IgD-negative memory B cell (primary cell): ENCODE results near the gene SSR4. TPM values are rescaled to one million over a fixed set of nuclear protein-coding genes. Genes with fewer than 3 reads are reported as not detected.
A peak's percentile ranks its signal among the peaks of the same experiment; 100 is the strongest.
"Not testable (repeated sequence)": the region's sequence is repeated elsewhere in the genome, so short reads cannot be mapped to it uniquely, and the experiment has no call there.

Experiments
- H3K27ac Mint-ChIP-seq, 3 donors: one replicate each; pipeline ENCODE4 v1.8.0; 2020 to 2022; ENCODE audit warnings: mild to moderate bottlenecking in 3 of 3, mixed read lengths in 3 of 3, moderate library complexity in 1 of 3
- H3K27me3 Mint-ChIP-seq: one replicate; pipeline ENCODE4 v1.8.0; 2021; ENCODE audit warnings: mixed read lengths
- H3K36me3 Mint-ChIP-seq: one replicate; pipeline ENCODE4 v1.8.0; 2020; ENCODE audit warnings: mild to moderate bottlenecking, mixed read lengths
- H3K4me1 Mint-ChIP-seq, 3 donors: one replicate each; pipeline ENCODE4 v1.8.0; 2020 to 2022; ENCODE audit warnings: mixed read lengths in 3 of 3, mild to moderate bottlenecking in 1 of 3
- H3K4me3 Mint-ChIP-seq, 4 donors: one replicate each; pipeline ENCODE4 v1.8.0; 2020 to 2022; ENCODE audit warnings: mild to moderate bottlenecking in 4 of 4, mixed read lengths in 4 of 4, moderate library complexity in 3 of 4
- H3K9me3 Mint-ChIP-seq, 3 donors: one replicate each; pipeline ENCODE4 v1.8.0; 2020 to 2021; ENCODE audit warnings: mixed read lengths in 3 of 3, mild to moderate bottlenecking in 1 of 3
- polyA plus RNA-seq: library from polyadenylated mRNA; unstranded; fragments of 300-500 nt; fragmentation: Illumina TruSeq; gene quantifications from one replicate; pipeline ENCODE4 v1.2.3, GENCODE V29; 2021

Gene SSR4
- 395 TPM for polyA plus RNA-seq

DNA sequence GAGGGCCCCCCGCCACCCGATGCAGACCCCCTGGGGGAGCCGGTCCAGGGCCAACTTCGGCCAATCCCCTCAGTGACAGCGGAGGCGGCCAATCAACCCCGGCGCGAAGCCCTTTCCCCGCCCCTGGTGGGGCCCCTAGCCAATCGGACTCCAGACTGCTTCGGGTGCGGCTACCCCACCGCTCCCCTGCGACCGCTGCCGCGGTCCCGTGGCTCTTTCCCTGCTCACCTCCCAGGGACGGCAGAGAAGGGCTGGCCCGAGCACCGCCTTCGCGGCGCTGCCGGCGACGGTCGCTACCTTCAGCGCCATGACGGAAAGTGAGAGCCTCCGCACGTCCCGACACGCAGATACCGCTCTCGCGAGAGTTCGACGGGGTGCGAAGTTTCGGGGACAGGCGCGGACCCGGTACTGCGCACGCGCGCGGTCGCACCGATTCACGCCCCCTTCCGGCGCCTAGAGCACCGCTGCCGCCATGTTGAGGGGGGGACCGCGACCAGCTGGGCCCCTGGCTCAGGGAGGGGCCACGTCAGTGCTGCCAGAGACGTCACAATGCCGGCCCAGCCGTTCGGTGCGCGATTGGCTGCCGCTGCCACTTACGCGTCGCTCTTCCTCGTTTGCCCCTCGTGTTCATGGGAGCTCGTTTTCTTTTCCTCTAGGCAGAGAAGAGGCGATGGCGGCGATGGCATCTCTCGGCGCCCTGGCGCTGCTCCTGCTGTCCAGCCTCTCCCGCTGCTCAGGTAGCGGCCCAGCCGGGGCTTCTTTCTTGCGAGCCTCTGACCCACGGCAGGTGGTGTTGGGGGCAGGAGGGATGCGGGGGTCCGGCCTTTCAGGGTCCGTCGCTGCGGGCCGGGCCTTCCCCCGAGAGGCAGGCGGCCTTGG, at the start of gene SSR4, which contains the start of gene IDH3G:
Gene SSR4, plus strand, starts transcription at position 651 of the 879 bp plus-strand sequence. Its CDS starts 20 bp downstream, at position 671.
Gene IDH3G, minus strand, starts transcription at position 358 of the 879 bp plus-strand sequence. Its CDS starts 49 bp downstream, at position 309.
- peaks cover 2% of the 10 kb centered on the region for H3K27me3 Mint-ChIP-seq
- peak within 1 kb of the TSS; percentile 95 to 97 (median 96) for H3K27ac Mint-ChIP-seq
- peaks cover 0 to 11% (median 8%) of the 10 kb centered on the region in 3 donors for H3K4me1 Mint-ChIP-seq
- no peaks in the 10 kb centered on the region for H3K36me3 Mint-ChIP-seq
- H3K9me3 Mint-ChIP-seq: no peaks in the 10 kb centered on the region
- H3K4me3 Mint-ChIP-seq: peak within 1 kb of the TSS; percentile 83 to 95 (median 90)

GRCh38 chrX:153745067-153745433, 49.4 kb upstream of the SSR4 start:
- H3K27me3 Mint-ChIP-seq, H3K27ac Mint-ChIP-seq, H3K9me3 Mint-ChIP-seq, H3K36me3 Mint-ChIP-seq: not testable (repeated sequence)
- H3K4me3 Mint-ChIP-seq: peak overlapping the region in 3 of 4 donors; percentile 17 to 76 (median 39)
- H3K4me1 Mint-ChIP-seq: peaks cover 3 to 19% (median 18%) of the 10 kb centered on the region in 3 donors

DNA sequence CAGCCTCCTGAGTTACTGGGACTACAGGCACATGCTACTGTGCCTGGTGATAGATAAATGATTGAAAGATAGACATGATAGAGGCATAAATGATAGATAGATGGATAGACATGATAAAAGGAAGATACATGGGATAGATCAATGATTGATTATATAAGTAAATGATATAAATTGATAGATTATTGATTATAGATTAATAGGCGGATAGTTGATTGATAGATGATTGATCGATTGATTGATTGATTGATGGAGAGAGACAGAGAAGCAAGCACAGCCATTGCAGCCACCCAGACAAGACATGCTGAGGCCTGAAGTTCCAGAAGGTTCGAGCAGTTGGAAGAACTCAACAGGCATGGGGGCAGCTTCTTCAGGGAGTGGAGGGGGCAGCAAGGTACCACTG, 48.1 kb upstream of the SSR4 start:
- Mint-ChIP-seq H3K4me3 (no peak overlapping the region), H3K36me3 (no peaks in the 10 kb centered on the region), H3K9me3 (peaks cover 0 to 2% (median 0%) of the 10 kb centered on the region in 3 donors), H3K27ac (peak overlapping the region in 1 of 3 donors; percentile 15), H3K4me1 (peaks cover 3 to 22% (median 17%) of the 10 kb centered on the region in 3 donors), H3K27me3 (peaks cover 8% of the 10 kb centered on the region)

DNA sequence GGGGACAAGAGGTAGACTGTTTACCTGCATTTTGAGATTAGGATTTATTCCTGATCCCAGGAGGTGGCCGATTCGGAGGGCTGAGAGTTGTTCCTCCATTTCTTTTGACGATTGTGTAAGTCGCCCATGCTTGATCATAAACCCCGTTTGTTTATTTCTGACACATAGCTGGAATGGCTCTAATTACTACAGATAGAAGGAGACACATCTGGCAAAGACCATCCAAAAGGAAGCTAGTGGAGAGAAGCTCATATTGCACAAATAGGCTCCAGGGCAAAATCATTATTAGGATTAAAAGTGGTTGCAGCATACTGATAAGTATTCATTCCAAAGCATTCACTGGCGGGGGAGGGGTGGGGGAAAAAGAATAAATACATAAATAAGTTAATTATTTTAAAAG, 47.5 kb upstream of the SSR4 start:
- H3K27ac Mint-ChIP-seq, H3K9me3 Mint-ChIP-seq, H3K36me3 Mint-ChIP-seq, H3K4me3 Mint-ChIP-seq, H3K27me3 Mint-ChIP-seq: not testable (repeated sequence)
- peaks cover 3 to 21% (median 17%) of the 10 kb centered on the region in 3 donors for H3K4me1 Mint-ChIP-seq

GRCh38 chrX:153749017-153749416, 45.5 kb upstream of the SSR4 start:
- H3K4me1 Mint-ChIP-seq: peaks cover 3 to 17% (median 16%) of the 10 kb centered on the region in 3 donors
- H3K27me3 Mint-ChIP-seq, H3K36me3 Mint-ChIP-seq, H3K27ac Mint-ChIP-seq, H3K9me3 Mint-ChIP-seq, H3K4me3 Mint-ChIP-seq: not testable (repeated sequence)

- Mint-ChIP-seq H3K4me1 (peaks cover 2 to 12% (median 11%) of the 10 kb centered on the region in 3 donors), H3K36me3 (no peaks in the 10 kb centered on the region), H3K27me3 (peaks cover 6% of the 10 kb centered on the region), H3K27ac (peak overlapping the region in 1 of 3 donors; percentile 13), H3K4me3 (no peak overlapping the region), H3K9me3 (peaks cover 0 to 2% (median 0%) of the 10 kb centered on the region in 3 donors)
Observed at GRCh38 chrX:153750127-153750774, 44.2 kb upstream of the SSR4 start.

GRCh38 chrX:153755136-153755535, 39.3 kb upstream of the SSR4 start:
- Mint-ChIP-seq H3K27me3 (peaks cover 5% of the 10 kb centered on the region), H3K36me3 (no peaks in the 10 kb centered on the region), H3K4me1 (peaks cover 6 to 9% (median 6%) of the 10 kb centered on the region in 3 donors), H3K9me3 (no peaks in the 10 kb centered on the region), H3K27ac (no peak overlapping the region), H3K4me3 (no peak overlapping the region)

DNA sequence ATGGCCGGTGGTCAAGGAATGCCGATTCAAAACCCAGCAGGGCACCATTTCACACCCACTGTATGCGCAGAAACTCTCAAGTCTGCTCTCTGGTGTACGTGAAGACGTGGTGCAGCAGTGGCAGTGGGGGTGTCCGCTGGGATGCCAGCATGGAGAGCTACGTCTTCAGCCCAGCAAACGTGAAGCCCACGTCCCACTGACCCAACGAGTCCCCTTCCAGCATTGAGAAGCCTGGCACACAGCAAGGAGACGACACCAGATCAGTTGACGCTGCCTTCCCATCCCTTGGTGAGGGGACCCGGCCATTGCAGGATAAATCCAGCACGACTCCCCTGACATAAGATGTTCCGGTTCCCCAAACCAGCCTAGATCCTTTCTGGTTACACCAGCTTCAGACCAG, 32.6 kb upstream of the SSR4 start:
- H3K27me3 Mint-ChIP-seq: peaks cover 2% of the 10 kb centered on the region

DNA sequence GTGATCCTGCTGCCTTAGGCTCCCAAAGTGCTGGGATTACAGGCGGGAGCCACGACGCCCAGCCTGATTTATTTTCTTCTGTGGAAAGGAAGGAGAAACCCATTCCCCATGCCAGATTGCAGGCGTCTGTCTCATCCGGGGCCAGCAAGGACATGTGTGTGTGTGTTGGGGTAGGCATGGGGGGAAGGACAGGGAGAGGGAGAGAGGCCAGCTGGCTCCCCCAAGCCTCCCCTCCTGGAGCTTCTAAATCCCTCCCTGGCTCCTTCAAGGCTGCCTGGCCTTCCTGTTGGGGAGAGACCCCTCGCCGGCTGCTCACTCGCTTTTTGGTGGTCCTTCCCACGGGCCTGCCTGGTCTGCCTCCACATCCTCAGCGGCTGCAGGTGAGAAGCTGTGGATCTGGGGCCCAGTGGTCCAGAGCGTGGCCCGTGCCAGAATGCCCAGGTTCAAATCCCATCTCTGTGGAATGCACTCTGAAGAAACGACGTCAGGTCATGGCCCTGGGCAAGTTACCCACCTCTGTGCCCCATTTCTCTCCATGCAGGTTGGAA, 31.8 kb upstream of the SSR4 start:
- Mint-ChIP-seq H3K9me3 (no peaks in the 10 kb centered on the region), H3K4me1 (peaks cover 5 to 7% (median 6%) of the 10 kb centered on the region in 3 donors), H3K27ac (no peak overlapping the region), H3K36me3 (no peaks in the 10 kb centered on the region), H3K27me3 (peaks cover 2% of the 10 kb centered on the region), H3K4me3 (no peak overlapping the region)

More for the DNA sequence above, 32.6 kb upstream of the SSR4 start:
- Mint-ChIP-seq H3K36me3 (no peaks in the 10 kb centered on the region), H3K4me3 (no peak overlapping the region), H3K4me1 (peaks cover 5 to 8% (median 6%) of the 10 kb centered on the region in 3 donors), H3K9me3 (no peaks in the 10 kb centered on the region), H3K27ac (no peak overlapping the region)

GRCh38 chrX:153763298-153763932, 31.1 kb upstream of the SSR4 start:
- Mint-ChIP-seq H3K9me3 (no peaks in the 10 kb centered on the region), H3K4me1 (peaks cover 5 to 7% (median 5%) of the 10 kb centered on the region in 3 donors), H3K4me3 (peak overlapping the region in 1 of 4 donors; percentile 41), H3K36me3 (no peaks in the 10 kb centered on the region), H3K27ac (no peak overlapping the region), H3K27me3 (peaks cover 2% of the 10 kb centered on the region)

GRCh38 chrX:153763989-153764755, 30.3 kb upstream of the SSR4 start, which contains the start of gene PLXNB3:
PLXNB3 (plus strand) TSS chrX:153764249; CDS start chrX:153765536, 1,287 bp downstream.
- Mint-ChIP-seq H3K27me3 (peaks cover 2% of the 10 kb centered on the region), H3K4me3 (peak within 1 kb of the TSS in 1 of 4 donors; percentile 41), H3K36me3 (no peaks in the 10 kb centered on the region), H3K27ac (no peak within 1 kb of the TSS), H3K4me1 (peaks cover 0 to 4% (median 2%) of the 10 kb centered on the region in 3 donors), H3K9me3 (no peaks in the 10 kb centered on the region)

GRCh38 chrX:153764786-153765137, 29.7 kb upstream of the SSR4 start:
- Mint-ChIP-seq H3K4me3 (no peak overlapping the region), H3K4me1 (peaks cover 0 to 4% (median 2%) of the 10 kb centered on the region in 3 donors), H3K27me3 (peaks cover 2% of the 10 kb centered on the region), H3K9me3 (no peaks in the 10 kb centered on the region), H3K36me3 (no peaks in the 10 kb centered on the region), H3K27ac (no peak overlapping the region)

- H3K9me3 Mint-ChIP-seq: no peaks in the 10 kb centered on the region
- no peak overlapping the region for H3K4me3 Mint-ChIP-seq
Observed at GRCh38 chrX:153765138-153766079, 29.1 kb upstream of the SSR4 start.

More at GRCh38 chrX:153765138-153766079, 29.1 kb upstream of the SSR4 start:
- Mint-ChIP-seq H3K27ac (no peak overlapping the region), H3K36me3 (no peaks in the 10 kb centered on the region), H3K4me1 (peaks cover 0 to 4% (median 2%) of the 10 kb centered on the region in 3 donors), H3K27me3 (peaks cover 3% of the 10 kb centered on the region)
